NCI-H748 (cell line): ENCODE results near the gene TNIK.
"Not testable (repeated sequence)": the region's sequence is repeated elsewhere in the genome, so short reads cannot be mapped to it uniquely, and the experiment has no call there.

Experiments
- DNase-seq: peaks from one replicate; lab custom pipeline; 2025; ENCODE audit not compliant: unreplicated experiment; lab: John Stamatoyannopoulos, UW

Gene TNIK

DNA sequence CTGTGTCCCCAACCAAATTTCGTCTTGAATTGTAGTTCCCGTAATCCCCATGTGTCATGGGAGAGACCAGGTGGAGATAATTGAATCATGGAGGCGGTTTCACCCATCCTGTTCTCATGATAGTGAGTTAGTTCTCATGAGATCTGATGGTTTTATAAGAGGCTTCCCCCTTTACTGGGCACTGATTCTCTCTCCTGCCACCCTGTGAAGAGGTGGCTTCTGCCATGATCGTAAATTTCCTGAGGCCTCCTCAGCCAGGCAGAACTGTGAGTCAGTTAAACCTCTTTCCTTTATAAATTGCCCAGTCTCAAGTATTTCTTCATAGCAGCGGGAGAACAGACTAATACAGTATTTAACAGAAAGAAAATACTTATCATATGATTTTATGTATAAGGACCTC is 93.5 kb downstream of the TNIK start:
- DNase-seq, result not testable (repeated sequence)

DNA sequence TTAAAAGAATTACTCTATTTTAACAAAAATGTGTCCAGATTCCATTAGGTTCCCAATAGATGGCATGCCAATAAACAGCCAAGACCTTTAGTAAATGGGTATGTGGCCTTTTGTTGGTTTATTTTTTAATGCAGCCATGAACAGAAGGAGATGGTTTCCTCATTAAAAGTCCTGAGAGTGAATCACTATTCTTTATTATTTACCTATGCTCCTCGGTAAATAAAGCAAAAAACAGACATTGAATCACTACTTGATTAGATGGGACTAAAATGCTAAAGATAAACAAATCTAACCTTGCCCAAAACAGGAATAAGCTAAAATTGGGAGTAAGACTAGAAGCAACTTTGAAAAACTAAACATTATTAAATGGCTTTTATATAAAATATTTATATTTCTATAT is 94.2 kb downstream of the TNIK start:
- DNase-seq, result no peak

DNA sequence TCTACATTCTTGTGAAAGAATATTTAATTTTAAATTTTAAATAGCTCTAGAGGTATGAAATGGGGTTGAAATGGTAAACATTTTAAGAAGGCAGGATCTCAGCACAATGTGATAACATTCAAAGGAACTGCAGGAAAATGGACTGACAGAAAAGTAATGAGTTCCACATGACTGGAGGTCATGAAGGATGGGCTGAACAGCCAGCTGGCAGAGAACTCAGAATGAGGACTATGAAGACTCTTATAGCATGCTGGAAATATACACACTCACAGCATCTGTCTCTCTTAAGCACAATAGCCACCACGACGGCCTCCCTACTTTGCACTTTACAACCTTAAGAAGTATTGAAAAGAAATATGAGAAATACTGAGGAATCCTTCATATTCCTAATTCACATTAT is 94.7 kb downstream of the TNIK start:
- no peak for DNase-seq

DNA sequence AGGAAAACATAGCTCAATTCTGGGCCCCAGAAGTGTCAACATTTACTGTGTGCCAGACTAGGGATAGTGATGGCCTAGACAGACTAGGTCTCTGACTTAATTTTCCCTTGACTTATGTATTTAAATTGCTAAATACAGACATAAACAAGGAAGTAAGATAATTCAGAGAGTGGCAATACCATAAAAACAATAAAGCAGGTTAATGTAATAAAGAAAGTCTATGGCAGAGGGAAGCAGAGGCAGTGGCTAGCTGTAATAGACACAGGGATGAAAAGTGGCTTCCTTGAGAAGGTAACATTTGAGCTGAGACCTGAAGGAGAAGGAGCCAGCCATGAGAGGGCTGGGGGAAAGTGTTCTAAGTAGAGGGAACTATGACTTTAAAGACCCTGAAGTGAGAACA is 95.7 kb downstream of the TNIK start:
- DNase-seq, result no peak

DNA sequence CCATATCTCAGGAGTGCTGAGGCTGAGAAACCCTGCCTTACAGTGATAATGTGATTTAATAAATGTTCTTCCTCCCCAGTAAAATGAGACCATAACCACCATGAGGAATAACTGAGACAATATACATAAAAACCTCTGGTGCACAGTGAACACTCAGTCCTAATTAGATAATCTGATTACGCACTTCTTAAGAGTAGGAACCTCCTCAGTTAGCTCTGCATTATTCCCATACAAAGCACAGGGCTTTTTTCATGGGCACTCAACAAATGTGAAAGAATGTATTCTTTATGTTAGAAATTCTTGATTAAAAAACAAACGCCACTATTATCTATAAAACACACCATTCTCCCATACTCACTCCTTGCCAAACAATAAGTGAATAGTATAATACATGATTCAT is 97.0 kb downstream of the TNIK start:
- DNase-seq, result no peak

DNA sequence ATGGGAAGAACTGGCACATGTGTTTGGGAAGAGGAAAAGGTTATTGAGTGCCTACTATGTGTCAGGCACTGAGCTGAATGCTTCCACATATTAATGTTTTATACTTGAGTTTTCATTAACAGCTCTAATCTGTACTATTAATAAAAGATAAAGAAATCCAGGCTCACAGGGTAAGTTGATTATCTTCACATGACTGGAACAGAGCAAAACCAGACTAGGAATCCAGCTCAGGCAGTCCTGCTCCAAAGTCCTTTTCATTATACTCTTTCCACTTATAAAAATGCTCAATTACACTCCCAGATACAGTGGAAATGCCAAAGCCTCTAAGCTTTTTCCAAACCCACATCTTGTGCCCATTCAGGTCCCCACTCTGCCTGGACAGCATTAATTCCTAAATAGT is 97.6 kb downstream of the TNIK start:
- no peak for DNase-seq

DNA sequence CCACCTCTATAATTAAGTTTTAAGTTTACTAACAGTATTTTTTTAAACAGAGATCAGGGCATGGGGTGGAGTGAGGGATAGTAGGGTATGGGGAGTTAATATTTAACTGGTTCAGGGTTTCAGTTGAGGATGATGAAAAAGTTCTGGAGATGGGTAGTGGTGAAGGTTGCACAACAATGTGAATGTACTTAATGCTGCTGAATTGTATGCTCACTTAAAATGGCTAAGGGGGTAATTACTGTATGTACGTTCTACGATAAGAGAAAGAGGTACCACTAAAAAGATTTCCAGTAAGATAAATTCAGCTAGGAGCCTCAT is 101.4 kb downstream of the TNIK start:
- no peak for DNase-seq

DNA sequence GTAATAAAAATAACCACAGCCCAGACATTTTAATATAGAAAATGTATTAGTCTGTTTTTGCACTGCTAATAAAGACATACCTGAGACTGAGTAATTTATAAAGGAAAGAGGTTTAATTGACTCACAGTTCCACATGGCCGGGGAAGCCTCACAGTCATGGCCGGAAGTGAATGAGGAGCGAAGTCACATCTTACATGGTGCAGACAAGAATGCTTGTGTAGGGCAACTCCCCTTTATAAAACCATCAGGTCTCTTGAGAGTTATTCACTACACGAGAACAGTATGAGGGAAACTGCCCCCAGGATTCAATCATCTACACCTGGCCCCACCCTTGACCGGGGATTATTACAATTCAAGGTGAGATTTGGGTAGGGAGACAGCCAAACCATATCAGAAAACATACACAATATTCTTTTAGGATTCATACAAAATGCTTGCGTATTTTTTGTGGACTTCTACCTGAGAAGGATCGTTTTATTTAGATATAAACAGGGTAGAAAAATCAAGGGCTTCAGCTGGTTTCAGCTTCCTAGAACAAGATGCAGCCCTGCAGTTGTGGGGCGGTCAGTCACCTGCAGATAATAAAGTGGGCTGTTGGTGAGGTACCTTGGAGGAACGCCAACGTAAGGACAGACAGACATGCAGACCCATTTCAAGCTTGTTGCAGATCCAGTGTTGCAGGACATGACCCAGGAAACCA is 101.9 kb downstream of the TNIK start:
- no peak for DNase-seq

DNA sequence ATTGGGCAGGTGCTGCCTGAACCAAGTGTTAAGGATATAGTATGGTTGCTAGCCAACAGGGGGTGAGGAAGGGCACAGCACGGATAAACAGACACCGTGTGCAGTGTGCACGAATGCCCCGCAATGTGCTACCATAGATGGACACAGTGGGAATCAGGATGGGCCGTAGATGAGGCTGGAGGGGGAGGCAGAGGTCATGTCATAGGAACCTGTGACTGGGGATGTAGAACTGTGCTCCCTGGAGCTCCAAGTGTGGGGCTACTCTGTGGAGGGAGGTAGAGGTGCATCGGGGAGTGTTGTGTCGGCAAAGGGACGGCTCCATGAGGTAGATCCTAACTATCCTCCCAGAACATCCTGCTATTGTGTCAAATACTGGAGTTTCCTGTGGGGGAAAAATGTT is 102.5 kb downstream of the TNIK start:
- DNase-seq, result no peak

DNA sequence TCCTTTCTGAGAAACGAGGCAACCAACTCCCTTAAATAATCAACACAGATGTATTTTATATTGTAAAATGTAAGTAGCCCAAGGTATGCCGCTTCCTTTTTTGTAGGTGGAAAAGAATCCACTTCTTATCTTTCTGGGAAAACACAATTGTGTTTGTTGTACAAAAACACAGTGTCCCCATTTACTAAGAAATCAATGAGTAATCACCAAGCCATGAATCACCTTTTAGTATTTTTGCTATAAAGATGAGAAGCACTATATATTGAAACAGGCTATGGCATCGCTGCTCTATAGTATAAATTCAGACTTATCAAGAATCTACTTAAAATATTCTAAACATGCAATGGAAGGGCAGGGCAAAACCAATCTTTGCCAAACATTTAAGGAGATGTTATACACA is 104.0 kb downstream of the TNIK start:
- DNase-seq, result no peak

DNA sequence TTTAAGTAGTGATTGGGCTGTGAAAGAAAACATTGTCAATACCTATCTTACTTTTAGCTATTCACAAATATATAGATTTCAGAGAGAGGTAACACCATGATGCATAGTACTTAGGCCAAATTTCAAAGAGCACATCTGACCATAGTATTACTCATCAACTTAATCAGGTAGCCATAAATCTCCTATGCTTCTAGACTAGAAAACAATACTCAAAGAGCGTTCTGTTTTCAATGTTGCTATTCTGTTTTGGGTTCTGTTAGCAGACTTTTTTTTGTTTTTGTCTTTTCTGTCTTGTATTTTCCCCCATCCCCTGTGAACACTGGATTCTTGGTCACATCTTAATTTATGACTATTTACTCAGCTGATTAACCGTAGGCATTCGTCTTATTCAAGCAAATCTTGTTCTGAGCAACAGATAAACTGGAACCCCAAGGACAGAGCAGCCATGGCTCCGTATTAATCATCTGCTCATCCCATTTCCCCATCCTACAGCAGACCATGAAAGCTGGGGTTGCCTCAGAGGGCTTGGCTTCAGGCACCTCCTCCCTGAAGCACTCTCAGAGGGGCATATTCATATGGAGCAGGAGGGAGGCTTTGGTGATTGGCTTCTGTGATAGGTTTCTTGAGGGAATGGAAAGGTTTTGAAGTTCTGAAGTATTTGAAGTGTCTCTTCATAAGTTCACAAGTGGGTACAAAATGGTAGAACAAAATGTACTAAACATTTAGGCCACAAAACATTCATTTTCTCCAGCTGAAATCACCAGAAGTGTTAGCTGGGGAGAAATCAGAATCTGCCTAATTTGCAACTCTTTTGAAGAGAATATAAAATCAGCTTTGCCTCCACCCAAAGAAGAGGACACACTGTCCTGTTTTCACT is 105.3 kb downstream of the TNIK start:
- no peak for DNase-seq

DNA sequence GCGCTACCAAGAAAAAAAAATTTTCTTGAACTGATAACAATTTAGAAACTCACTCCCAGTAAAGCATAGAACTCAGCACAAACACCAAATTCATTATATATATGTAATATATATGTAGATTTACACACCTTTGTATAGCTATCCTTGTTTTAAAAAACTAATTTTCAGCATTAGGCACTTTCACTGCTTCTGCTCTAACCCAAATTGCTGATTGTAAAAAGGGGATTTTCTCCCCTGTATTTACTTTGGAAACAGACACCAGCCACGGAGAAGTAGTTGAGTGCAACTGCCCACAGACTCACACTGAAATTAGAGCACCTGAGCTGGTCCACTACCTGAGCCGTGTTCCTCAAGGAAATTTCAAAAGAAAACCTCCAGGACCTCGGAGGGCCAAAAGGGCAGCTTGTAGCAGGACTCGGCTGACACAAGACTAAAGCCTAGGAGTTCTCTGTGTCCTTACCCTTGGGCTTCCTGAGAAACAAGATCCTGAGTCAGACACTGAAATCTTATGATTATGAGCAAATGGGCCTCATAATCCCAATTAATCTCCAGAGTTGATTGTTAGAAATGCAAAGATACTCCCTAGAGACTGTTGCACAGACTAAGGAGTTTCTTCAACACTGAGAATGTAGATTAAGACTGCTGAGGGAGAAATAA is 106.0 kb downstream of the TNIK start:
- no peak for DNase-seq

DNA sequence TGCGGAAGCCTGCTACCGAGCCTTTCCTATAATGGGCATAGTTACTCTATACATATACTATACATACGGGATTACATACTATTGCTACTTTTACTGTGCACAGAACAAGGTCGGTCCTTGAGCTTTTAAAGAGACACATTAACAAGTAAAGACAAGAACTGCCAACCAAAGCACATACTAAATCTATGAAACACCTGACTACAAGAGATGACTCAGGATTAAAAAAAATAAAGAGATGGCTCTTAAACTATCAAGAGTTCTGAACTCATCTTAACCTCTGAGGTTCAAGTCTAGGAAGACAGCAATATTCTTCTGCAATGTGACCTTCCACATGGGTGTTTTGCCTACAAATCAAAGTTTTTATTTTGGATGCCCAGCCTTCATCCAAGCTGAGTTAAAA is 106.8 kb downstream of the TNIK start:
- DNase-seq, result no peak

DNA sequence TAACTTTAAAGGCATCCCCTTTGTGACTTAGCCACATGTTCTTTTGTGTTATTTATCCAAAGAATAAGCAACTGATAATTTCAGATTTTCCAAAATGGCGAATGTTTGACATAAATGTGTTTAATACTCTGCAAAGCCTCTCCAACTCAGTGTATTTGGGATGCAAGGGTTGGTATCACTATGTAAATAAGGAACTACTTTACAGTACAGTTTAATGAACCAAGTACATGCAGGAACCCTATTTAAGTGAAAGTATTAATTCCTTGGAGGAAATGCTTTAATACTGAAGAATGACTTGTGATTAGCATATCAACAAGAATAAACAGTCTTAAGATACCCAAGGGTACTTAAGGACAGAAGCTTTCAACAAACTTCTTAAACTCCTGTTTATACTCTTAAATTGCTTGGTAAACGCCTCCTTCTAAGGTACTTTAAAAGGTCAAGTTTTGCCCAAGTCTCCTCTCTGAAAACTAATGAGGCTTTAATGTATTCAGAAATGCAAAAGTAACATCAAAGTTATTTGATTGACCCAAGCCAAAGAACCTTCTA is 107.7 kb downstream of the TNIK start:
- DNase-seq, result no peak

DNA sequence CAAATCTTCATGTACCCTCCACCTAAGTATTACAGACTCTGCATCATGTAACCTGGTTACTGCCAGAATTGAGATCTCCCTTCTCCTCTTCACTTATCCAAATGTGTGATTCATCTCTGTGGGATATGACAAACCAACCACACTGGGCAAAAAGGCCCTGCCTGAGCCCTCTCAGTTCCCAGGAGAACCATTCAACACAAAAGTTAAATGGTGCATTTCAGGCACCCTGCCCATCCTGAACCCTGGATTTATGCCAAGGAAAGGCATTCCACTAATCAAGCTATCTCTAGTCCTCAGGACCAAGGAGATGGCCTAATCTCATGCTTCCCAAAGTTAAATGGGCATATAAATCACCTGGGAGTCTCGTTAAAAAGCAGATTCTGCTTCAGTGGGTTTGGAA is 108.5 kb downstream of the TNIK start:
- no peak for DNase-seq

DNA sequence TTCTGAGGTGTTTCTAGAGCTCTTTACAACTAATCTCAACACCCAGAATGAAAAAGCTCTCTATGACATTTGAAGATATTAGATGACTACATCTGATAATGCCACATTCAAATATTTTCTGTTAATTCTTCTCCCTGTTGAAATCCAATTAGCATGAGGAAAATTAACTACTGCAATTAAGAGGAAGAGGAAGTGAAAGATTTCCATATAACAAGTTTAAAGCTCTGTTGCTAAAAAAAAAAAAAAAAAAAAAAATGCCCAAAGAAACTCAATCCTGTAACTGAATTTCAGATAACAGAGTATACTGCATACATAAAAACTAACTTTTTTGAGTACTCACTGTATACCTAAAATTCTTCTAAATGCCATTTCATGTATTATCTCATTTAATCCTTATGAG is 109.8 kb downstream of the TNIK start:
- DNase-seq, result no peak

DNA sequence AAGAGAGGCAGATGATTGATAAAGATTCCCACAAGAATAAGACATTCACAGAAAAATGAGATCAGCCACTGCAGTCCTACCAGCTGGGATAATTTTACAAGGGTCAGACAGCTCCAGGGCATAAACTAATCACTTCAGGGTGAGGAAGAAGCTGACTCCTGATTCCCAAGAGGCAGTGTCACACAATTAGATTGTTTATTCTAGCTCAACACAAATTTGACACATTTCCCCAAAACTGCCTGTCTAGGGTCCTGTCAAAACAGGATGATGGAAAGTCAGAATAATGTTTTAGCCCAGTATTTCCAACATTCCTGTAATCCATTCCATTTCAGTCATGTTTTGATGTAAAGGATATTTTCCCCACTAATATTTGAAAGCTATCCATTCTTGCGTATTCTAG is 110.8 kb downstream of the TNIK start:
- DNase-seq, result no peak

DNA sequence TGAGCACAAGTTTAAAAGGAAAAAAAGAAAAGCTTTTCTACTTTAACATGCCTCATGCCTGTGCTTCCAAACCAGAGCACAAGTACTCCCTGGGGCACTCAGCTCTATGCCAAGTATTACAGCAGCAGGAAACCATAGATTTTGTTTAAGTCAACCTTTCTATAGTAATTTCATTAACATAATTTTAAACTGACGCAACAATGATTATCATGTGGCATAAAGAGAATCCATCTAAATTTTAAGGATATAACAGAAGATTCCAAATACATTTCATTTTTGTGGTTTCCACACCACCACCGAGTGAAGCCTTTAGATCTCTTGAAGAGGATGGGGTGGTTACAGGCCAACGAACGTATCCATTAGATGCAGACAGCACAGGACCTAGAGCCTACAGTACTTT is 112.1 kb downstream of the TNIK start:
- DNase-seq, result no peak

DNA sequence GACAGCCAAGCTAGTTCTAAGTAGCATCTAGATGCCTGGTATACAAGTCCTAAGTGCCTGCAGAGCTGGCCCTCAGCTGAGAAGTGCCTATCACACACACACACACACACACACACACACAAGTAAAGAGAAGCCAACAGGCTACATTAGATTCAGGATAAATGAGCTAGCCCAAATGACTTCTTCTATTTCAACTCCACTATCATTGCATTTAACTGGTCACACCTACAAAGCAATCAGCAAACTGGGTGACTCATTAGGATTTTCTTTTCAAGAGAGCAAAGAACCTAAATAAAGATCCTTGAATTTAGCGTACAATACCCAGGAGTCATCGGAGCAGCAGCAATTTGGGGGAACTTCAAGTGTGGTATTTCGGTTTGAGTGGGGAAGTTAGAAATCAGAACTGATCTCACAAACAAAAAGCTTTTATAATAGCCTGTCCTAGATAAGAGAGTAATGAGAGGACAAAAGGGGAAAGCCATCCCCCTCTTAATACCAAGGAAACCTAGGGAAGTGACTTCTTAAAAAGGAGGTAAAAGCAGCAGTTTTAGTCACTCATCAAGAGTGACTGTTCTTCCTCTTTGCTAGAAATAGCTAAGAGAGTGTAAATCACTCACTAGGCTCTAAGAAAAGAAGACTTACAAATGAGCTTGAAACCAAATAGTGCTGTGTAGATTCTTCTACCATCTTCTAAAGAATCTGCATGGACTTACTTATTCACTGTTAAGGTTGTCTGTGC is 112.7 kb downstream of the TNIK start:
- DNase-seq, result no peak

DNA sequence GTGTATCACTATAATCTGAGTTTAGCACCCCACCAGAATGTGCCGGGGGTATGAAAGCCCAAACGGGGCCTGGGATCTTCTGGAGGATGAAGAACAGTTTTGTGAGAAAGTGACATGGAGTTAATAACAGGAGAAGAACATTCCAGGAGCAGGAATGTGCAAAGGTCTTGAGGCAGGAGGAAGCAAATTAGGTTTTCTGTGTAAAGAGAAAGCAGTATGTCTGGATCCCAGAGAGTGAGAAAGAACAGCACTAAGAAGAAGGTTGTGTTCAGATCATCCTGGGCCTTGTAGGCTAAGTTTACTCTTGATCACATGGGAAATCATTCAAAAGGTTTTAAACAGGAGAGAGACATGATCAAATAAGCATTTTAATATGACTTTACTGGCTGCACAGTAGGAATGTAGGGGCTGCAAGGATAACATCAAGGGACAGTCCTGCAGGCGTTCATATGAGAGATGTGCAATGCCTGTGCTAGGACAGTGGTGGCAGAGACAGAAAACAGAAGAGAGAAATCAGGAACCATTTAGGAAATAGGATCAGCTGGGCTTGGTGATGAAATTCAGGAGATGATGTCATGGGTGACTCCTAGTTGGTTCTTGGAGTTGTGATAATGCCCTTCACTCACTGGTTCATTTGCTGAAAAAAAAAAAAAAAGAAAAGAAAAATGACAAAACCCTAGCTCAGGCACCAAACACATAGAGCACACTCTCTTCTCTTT is 113.5 kb downstream of the TNIK start:
- DNase-seq, result no peak

DNA sequence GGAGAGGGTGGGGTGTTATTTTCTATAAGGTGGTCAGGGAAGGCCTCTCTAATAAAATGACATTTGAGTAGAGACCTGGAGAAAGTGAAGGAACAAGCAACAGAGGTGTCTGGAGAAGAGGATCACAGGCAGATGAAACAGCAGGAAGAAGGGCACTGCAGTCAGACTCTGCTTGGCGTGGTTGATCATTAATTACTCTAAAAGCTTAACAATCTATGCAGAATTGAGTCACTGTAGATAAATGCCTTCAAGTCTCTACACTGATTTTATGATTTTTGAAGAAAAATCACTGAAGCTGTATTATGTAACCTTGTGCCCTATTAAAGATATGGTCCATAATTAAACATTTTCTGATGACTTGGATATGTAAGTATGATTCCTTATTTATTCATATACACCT is 114.2 kb downstream of the TNIK start:
- DNase-seq, result no peak
